GM08714 (cell line): ENCODE results near the gene LEKR1.

Experiments
- H3K4me3 ChIP-seq: fragments of 200-500 bp; sonication (Bioruptor generic); 2 replicates; pipeline ENCODE4 v1.5.1; 2014; ENCODE audit warnings: mild to moderate bottlenecking, low read length, inconsistent platforms
- ZNF274 ChIP-seq: IDR thresholded peaks from 2 replicates; pipeline ENCODE4 v1.6.1; 2012; ENCODE audit warnings: mild to moderate bottlenecking, low read depth, low read length

Gene LEKR1

GRCh38 chr3:157001221-157001957, 175.2 kb downstream of the LEKR1 start:
- TF ChIP-seq ZNF274 = no peak
- H3K4me3 ChIP-seq = no peak overlapping the region

- no peak overlapping the region for H3K4me3 ChIP-seq
- TF ChIP-seq ZNF274 = no peak
These were observed 195.5 kb downstream of the LEKR1 start for GRCh38 chr3:157021679-157022078.

- TF ChIP-seq ZNF274 = no peak
- H3K4me3 ChIP-seq = no peak overlapping the region
These were observed 197.1 kb downstream of the LEKR1 start for GRCh38 chr3:157023226-157023625.

GRCh38 chr3:157026091-157026490, 199.9 kb downstream of the LEKR1 start:
- TF ChIP-seq ZNF274 = no peak
- no peak overlapping the region for H3K4me3 ChIP-seq

GRCh38 chr3:157027861-157028745, 201.9 kb downstream of the LEKR1 start:
- no peak overlapping the region for H3K4me3 ChIP-seq
- no peak for TF ChIP-seq ZNF274

GRCh38 chr3:157029365-157029790, 203.2 kb downstream of the LEKR1 start:
- H3K4me3 ChIP-seq = no peak overlapping the region
- TF ChIP-seq ZNF274 = no peak

- no peak for TF ChIP-seq ZNF274
These were observed 204.6 kb downstream of the LEKR1 start for GRCh38 chr3:157030712-157031111.

GRCh38 chr3:157033001-157033400, 206.8 kb downstream of the LEKR1 start:
- TF ChIP-seq ZNF274 = no peak
- no peak overlapping the region for H3K4me3 ChIP-seq

More at GRCh38 chr3:157030712-157031111, 204.6 kb downstream of the LEKR1 start:
- H3K4me3 ChIP-seq = no peak overlapping the region

- no peak for TF ChIP-seq ZNF274
- no peak overlapping the region for H3K4me3 ChIP-seq
These were observed 214.3 kb downstream of the LEKR1 start for GRCh38 chr3:157040456-157040855.

- no peak for TF ChIP-seq ZNF274
- no peak overlapping the region for H3K4me3 ChIP-seq
These were observed 216.1 kb downstream of the LEKR1 start for GRCh38 chr3:157042226-157042625.

- TF ChIP-seq ZNF274 = no peak
- no peak overlapping the region for H3K4me3 ChIP-seq
These were observed 217.6 kb downstream of the LEKR1 start for GRCh38 chr3:157043771-157044170.

GRCh38 chr3:157045238-157045850, 219.2 kb downstream of the LEKR1 start:
- no peak overlapping the region for H3K4me3 ChIP-seq
- TF ChIP-seq ZNF274 = no peak

- H3K4me3 ChIP-seq = no peak overlapping the region
- no peak for TF ChIP-seq ZNF274
These were observed 220.4 kb downstream of the LEKR1 start for GRCh38 chr3:157046520-157046919.

- H3K4me3 ChIP-seq = no peak overlapping the region
- TF ChIP-seq ZNF274 = no peak
These were observed 224.9 kb downstream of the LEKR1 start for GRCh38 chr3:157051055-157051454.
